ENCODE results near the gene SLC8A1. TPM values are rescaled to one million over a fixed set of nuclear protein-coding genes. Genes with fewer than 3 reads are reported as not detected.

SLC8A1 gene
- total RNA-seq, 1 donor from 2014 or later = 5.7 TPM

DNA sequence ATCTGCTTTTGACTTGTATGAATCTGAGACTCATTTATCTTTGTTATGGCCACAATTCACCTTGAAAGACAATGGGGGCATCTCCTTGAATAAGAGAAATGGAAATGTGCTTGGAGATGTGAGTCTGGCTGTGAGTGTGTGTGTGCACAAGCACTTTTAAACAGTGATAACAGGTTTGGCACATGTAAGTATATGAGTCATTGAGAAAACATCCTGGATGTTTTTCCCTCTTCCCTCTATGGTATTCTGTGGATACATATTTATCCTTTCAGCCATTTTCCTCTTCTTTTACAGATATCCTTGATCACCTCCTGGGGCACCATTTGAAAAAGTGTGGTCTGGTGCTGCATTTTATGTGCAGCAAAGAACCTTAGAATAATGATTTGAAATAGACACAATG, 355.5 kb downstream of the SLC8A1 start:
- Mint-ChIP-seq H3K36me3 (ENCODE audit: insufficient read depth) (no peaks in the 10 kb centered on the region), H3K4me3 (ENCODE audit: low read depth) (no peak overlapping the region), H3K27ac (peak overlapping the region; percentile 35), H3K9me3 (ENCODE audit: low read depth) (no peaks in the 10 kb centered on the region), H3K4me1 (ENCODE audit: low read depth) (peaks cover 23% of the 10 kb centered on the region), H3K27me3 (no peaks in the 10 kb centered on the region)
- TF ChIP-seq CTCF (IDR thresholded peaks at IDR 0.05; ENCODE audit: unreplicated experiment) = no peak
- no peak for DNase-seq (ENCODE audit: low spot score, unreplicated experiment)

GRCh38 chr2:40095000-40095399, 356.9 kb downstream of the SLC8A1 start:
- no peaks in the 10 kb centered on the region for H3K27me3 Mint-ChIP-seq
- DNase-seq (ENCODE audit: low spot score, unreplicated experiment) = no peak
- TF ChIP-seq CTCF (IDR thresholded peaks at IDR 0.05; ENCODE audit: unreplicated experiment) = no peak
- H3K27ac Mint-ChIP-seq = no peak overlapping the region
- H3K9me3 Mint-ChIP-seq (ENCODE audit: low read depth) = no peaks in the 10 kb centered on the region
- H3K4me1 Mint-ChIP-seq (ENCODE audit: low read depth) = peaks cover 13% of the 10 kb centered on the region
- H3K36me3 Mint-ChIP-seq (ENCODE audit: insufficient read depth) = no peaks in the 10 kb centered on the region
- no peak overlapping the region for H3K4me3 Mint-ChIP-seq (ENCODE audit: low read depth)

DNA sequence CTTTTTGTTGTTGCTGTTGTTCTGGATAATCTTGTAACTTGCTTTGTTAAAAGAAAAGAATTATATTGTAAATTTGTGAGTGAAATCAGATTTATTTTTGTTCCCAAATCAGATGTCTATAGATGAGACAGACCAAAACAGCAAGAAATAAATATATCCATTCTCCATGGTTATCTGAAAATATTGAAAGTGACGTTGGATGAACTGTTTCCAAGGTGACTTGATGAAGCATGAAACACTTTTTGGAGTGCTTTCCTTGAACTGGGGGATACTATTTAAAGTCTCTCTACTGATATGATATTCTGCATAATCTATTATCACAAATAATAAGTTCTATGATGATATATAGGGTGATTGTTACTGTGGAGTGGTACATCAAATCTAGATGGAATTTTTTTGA, 357.4 kb downstream of the SLC8A1 start:
- H3K27me3 Mint-ChIP-seq = no peaks in the 10 kb centered on the region
- H3K36me3 Mint-ChIP-seq (ENCODE audit: insufficient read depth) = no peaks in the 10 kb centered on the region
- no peaks in the 10 kb centered on the region for H3K9me3 Mint-ChIP-seq (ENCODE audit: low read depth)
- TF ChIP-seq CTCF (IDR thresholded peaks at IDR 0.05; ENCODE audit: unreplicated experiment) = no peak
- no peak for DNase-seq (ENCODE audit: low spot score, unreplicated experiment)
- no peak overlapping the region for H3K27ac Mint-ChIP-seq
- H3K4me3 Mint-ChIP-seq (ENCODE audit: low read depth) = no peak overlapping the region
- peaks cover 13% of the 10 kb centered on the region for H3K4me1 Mint-ChIP-seq (ENCODE audit: low read depth)

DNA sequence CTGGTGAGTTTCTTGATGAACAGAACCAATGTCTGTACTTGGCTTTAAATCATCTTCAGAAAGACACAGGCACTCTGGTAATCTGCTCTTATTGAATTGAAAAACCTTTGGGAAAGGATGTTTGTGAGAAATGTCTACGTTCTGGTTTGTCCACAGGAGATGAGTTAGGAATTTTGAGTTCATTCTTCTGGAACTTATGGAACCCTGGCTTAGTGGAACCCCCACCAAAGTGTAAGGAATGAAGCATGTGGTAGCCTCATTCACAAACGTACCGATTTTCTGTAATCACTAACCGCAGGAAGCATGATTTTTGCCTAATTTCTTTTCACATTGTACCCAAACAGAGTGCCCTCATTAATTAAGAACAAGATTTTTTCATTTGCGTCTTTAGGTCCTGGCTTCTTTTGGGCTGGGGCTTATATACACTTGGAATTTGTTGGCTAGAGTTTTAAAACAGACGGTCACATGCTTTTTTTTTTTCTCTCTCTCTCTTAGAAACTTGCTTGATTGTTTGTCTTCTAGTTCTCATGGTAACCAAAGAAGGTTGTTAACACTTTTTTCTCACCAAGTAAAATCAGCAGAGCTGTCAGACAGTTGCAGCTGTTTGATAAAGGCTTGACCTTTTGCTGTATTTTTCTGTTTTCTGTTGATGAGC, 358.7 kb downstream of the SLC8A1 start:
- H3K9me3 Mint-ChIP-seq (ENCODE audit: low read depth) = no peaks in the 10 kb centered on the region
- no peak for DNase-seq (ENCODE audit: low spot score, unreplicated experiment)
- H3K27me3 Mint-ChIP-seq = peaks cover 2% of the 10 kb centered on the region
- H3K4me1 Mint-ChIP-seq (ENCODE audit: low read depth) = peaks cover 18% of the 10 kb centered on the region
- H3K4me3 Mint-ChIP-seq (ENCODE audit: low read depth) = peak overlapping the region; percentile 47
- H3K27ac Mint-ChIP-seq = no peak overlapping the region
- TF ChIP-seq CTCF (IDR thresholded peaks at IDR 0.05; ENCODE audit: unreplicated experiment) = no peak
- H3K36me3 Mint-ChIP-seq (ENCODE audit: insufficient read depth) = no peaks in the 10 kb centered on the region

GRCh38 chr2:40090044-40090443, 361.8 kb downstream of the SLC8A1 start:
- TF ChIP-seq CTCF (IDR thresholded peaks at IDR 0.05; ENCODE audit: unreplicated experiment) = no peak
- no peaks in the 10 kb centered on the region for H3K9me3 Mint-ChIP-seq (ENCODE audit: low read depth)
- peaks cover 16% of the 10 kb centered on the region for H3K4me1 Mint-ChIP-seq (ENCODE audit: low read depth)
- H3K4me3 Mint-ChIP-seq (ENCODE audit: low read depth) = no peak overlapping the region
- no peak for DNase-seq (ENCODE audit: low spot score, unreplicated experiment)
- H3K27ac Mint-ChIP-seq = no peak overlapping the region
- H3K27me3 Mint-ChIP-seq = peaks cover 3% of the 10 kb centered on the region
- no peaks in the 10 kb centered on the region for H3K36me3 Mint-ChIP-seq (ENCODE audit: insufficient read depth)

Measured in progenitor cell of endocrine pancreas (in vitro differentiated cells).